H9 (cell line): ENCODE data around the gene CPB1. TPM values are rescaled to one million over a fixed set of nuclear protein-coding genes. Genes with fewer than 3 reads are reported as not detected.

Source experiments
- DNase-seq: peaks from one replicate; pipeline ENCODE4 v3.0.0-alpha.2; 2017
- H2AFZ ChIP-seq: one replicate; pipeline ENCODE4 v1.6.1; 2013; ENCODE audit warnings: mild to moderate bottlenecking, low read length, control low read depth, moderate library complexity
- H2AK5ac ChIP-seq: 2 replicates; pipeline ENCODE4 v1.6.1; 2013; ENCODE audit warnings: low read length, control low read depth, mixed read lengths; ENCODE audit not compliant: insufficient read length
- H2BK120ac ChIP-seq: one replicate; pipeline ENCODE4 v1.6.1; 2013; ENCODE audit warnings: low read depth, mild to moderate bottlenecking, low read length, control low read depth, inconsistent platforms; ENCODE audit not compliant: poor library complexity, severe bottlenecking
- H2BK12ac ChIP-seq: 2 replicates; pipeline ENCODE4 v1.6.1; 2013; ENCODE audit warnings: low read length, control low read depth, mixed read lengths, low read depth; ENCODE audit not compliant: insufficient read length
- H2BK15ac ChIP-seq: 2 replicates; pipeline ENCODE4 v1.6.1; 2013; ENCODE audit warnings: low read depth, low read length, control low read depth
- H2BK20ac ChIP-seq: one replicate; pipeline ENCODE4 v1.6.1; 2013; ENCODE audit warnings: low read depth, mild to moderate bottlenecking, low read length, control low read depth, inconsistent platforms; ENCODE audit not compliant: poor library complexity, severe bottlenecking
- H2BK5ac ChIP-seq: 2 replicates; pipeline ENCODE4 v1.6.1; 2013; ENCODE audit warnings: low read length, control low read depth, mixed read lengths; ENCODE audit not compliant: insufficient read length
- H3K14ac ChIP-seq: 2 replicates; pipeline ENCODE4 v1.6.1; 2013; ENCODE audit warnings: low read length, control low read depth; ENCODE audit not compliant: insufficient read depth
- H3K18ac ChIP-seq: 2 replicates; pipeline ENCODE4 v1.6.1; 2013; ENCODE audit warnings: low read depth, mild to moderate bottlenecking, mixed read lengths, low read length, control low read depth; ENCODE audit not compliant: insufficient read length
- H3K23ac ChIP-seq: 2 replicates; pipeline ENCODE4 v1.6.1; 2013; ENCODE audit warnings: low read length, control low read depth, mixed read lengths, low read depth; ENCODE audit not compliant: insufficient read length
- H3K23me2 ChIP-seq: 2 replicates; pipeline ENCODE4 v1.6.1; 2013; ENCODE audit warnings: low read depth, mild to moderate bottlenecking, mixed read lengths, low read length, control low read depth; ENCODE audit not compliant: insufficient read length, poor library complexity, severe bottlenecking
- H3K27ac ChIP-seq: 2 replicates; pipeline ENCODE4 v1.5.1; 2013; ENCODE audit warnings: low read length, control low read depth, mixed read lengths, low read depth; ENCODE audit not compliant: insufficient read length
- H3K27me3 ChIP-seq: 2 replicates; pipeline ENCODE4 v1.6.1; 2013; ENCODE audit warnings: low read length, control low read depth, inconsistent platforms; ENCODE audit not compliant: insufficient read depth
- H3K4ac ChIP-seq: 2 replicates; pipeline ENCODE4 v1.6.1; 2013; ENCODE audit warnings: low read depth, mild to moderate bottlenecking, control low read depth, inconsistent platforms, low read length, moderate library complexity
- H3K4me1 ChIP-seq: 2 replicates; pipeline ENCODE4 v1.6.1; 2013; ENCODE audit warnings: low read length, control low read depth, inconsistent platforms; ENCODE audit not compliant: insufficient read depth
- H3K4me2 ChIP-seq: 2 replicates; pipeline ENCODE4 v1.6.1; 2013; ENCODE audit warnings: low read length, control low read depth, mixed read lengths; ENCODE audit not compliant: insufficient read length, insufficient read depth
- H3K56ac ChIP-seq: 2 replicates; pipeline ENCODE4 v1.6.1; 2013; ENCODE audit warnings: low read depth, mild to moderate bottlenecking, mixed read lengths, low read length, control low read depth; ENCODE audit not compliant: insufficient read length
- H3K79me1 ChIP-seq: 2 replicates; pipeline ENCODE4 v1.6.1; 2013; ENCODE audit warnings: low read depth, mild to moderate bottlenecking, moderate library complexity, low read length, control low read depth, inconsistent platforms; ENCODE audit not compliant: insufficient read depth, poor library complexity, severe bottlenecking
- H3K79me2 ChIP-seq: 2 replicates; pipeline ENCODE4 v1.6.1; 2013; ENCODE audit warnings: low read length, control low read depth, inconsistent platforms; ENCODE audit not compliant: insufficient read depth
- H3K9ac ChIP-seq: 2 replicates; pipeline ENCODE4 v1.6.1; 2013; ENCODE audit warnings: low read length, control low read depth, mixed read lengths; ENCODE audit not compliant: insufficient read length; ENCODE audit errors: extremely low read depth
- H3K9me3 ChIP-seq: one replicate; pipeline ENCODE4 v1.6.1; 2013; ENCODE audit warnings: low read depth, low read length, inconsistent platforms; ENCODE audit not compliant: control insufficient read depth
- H3T11ph ChIP-seq: one replicate; pipeline ENCODE4 v1.6.1; 2013; ENCODE audit warnings: mild to moderate bottlenecking, low read length, control low read depth, inconsistent platforms
- H4K20me1 ChIP-seq: one replicate; pipeline ENCODE4 v1.6.1; 2013; ENCODE audit not compliant: control insufficient read depth, insufficient read length, insufficient read depth
- H4K5ac ChIP-seq: 2 replicates; pipeline ENCODE4 v1.6.1; 2013; ENCODE audit warnings: low read depth, mild to moderate bottlenecking, mixed read lengths, low read length, control low read depth; ENCODE audit not compliant: insufficient read length
- H4K8ac ChIP-seq: replicated peaks from 2 replicates; pipeline ENCODE4 v1.6.1; 2013; ENCODE audit warnings: low read length, control low read depth, mixed read lengths, low read depth; ENCODE audit not compliant: insufficient read length
- H4K91ac ChIP-seq: 2 replicates; pipeline ENCODE4 v1.6.1; 2013; ENCODE audit warnings: low read depth, mild to moderate bottlenecking, moderate library complexity, mixed read lengths, low read length, control low read depth; ENCODE audit not compliant: insufficient read length
- H3K27ac Mint-ChIP-seq, 3 experiments: 2 replicates in 2 of 3; 3 replicates in 1 of 3; pipeline ENCODE4 v1.8.0; 2020 to 2021; ENCODE audit warnings: mixed read lengths in 3 of 3, mild to moderate bottlenecking in 1 of 3, moderate library complexity in 1 of 3
- H3K27me3 Mint-ChIP-seq: 2 replicates; pipeline ENCODE4 v1.8.0; 2021; ENCODE audit warnings: low read depth, mild to moderate bottlenecking, moderate library complexity, mixed read lengths
- H3K36me3 Mint-ChIP-seq, 3 experiments: 2 replicates in 2 of 3; 3 replicates in 1 of 3; pipeline ENCODE4 v1.8.0; 2020 to 2021; ENCODE audit warnings: low read depth in 3 of 3, mixed read lengths in 3 of 3; ENCODE audit not compliant: insufficient read depth in 1 of 3
- H3K4me1 Mint-ChIP-seq, 2 experiments: 2 replicates each; pipeline ENCODE4 v1.8.0; 2020; ENCODE audit warnings: mixed read lengths in 2 of 2
- H3K4me3 Mint-ChIP-seq, 2 experiments: 2 replicates in 1 of 2; 3 replicates in 1 of 2; pipeline ENCODE4 v1.8.0; 2020 to 2021; ENCODE audit warnings: mild to moderate bottlenecking in 2 of 2, mixed read lengths in 2 of 2, moderate library complexity in 1 of 2
- H3K9me3 Mint-ChIP-seq, 2 experiments: 2 replicates in 1 of 2; 3 replicates in 1 of 2; pipeline ENCODE4 v1.8.0; 2020; ENCODE audit warnings: mild to moderate bottlenecking in 2 of 2, mixed read lengths in 2 of 2, moderate library complexity in 1 of 2
- WGBS: extraction: QIAGEN DNeasy Blood & Tissue Kit; methylation state at CpG from one replicate; pipeline ENCODE4 v1.1.7; 2013; ENCODE audit warnings: missing lambda C conversion rate, low lambda C conversion rate, mixed read lengths; ENCODE audit not compliant: insufficient read length; ENCODE audit errors: extremely low coverage; 5-methylcytosine and 5-hydroxymethylcytosine counted together
- total RNA-seq: library from RNA; stranded (reverse); gene quantifications from 2 replicates; pipeline ENCODE4 v1.2.1, GENCODE V29; 2021
- TF ChIP-seq, protein P1 (sequence below): fragments of 200-600 bp; sonication (generic); conservative IDR thresholded peaks from 3 replicates; pipeline ENCODE4 v1.8.0; 2021; ENCODE audit warnings: antibody characterized with exemption, mild to moderate bottlenecking

Gene CPB1
- total RNA-seq, 1 experiment from 2014 or later, result not detected

DNA sequence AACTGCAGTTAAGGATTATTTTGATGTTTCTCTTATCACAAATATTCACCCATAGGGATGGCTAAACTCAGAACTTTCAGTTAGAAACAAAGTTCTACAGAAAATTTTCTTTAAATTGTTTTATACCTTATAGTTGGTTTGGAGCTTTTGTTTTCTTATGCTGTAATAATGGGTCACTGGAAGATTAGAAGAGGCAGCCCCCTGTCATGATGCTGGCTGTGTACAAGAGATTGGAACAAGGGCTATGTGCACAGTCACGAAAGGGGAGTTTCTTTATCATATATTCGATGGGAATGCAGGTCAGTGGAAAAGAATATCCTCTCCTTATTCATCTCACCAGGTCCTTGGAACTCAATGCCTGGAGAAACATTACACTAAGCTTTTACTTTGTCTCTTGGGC, 25.5 kb downstream of the CPB1 start:
- H2BK20ac ChIP-seq, result no peak overlapping the region
- no peaks in the 10 kb centered on the region for H3K27me3 ChIP-seq
- H3K4ac ChIP-seq, result no peak overlapping the region
- H4K5ac ChIP-seq, result no peak overlapping the region
- no peaks in the 10 kb centered on the region for H3K79me2 ChIP-seq
- no CpG with 5 or more reads among the region's 2 CpGs for WGBS
- H3K14ac ChIP-seq, result no peak overlapping the region
- H2AK5ac ChIP-seq, result no peak overlapping the region
- no peak overlapping the region for H3K4me3 Mint-ChIP-seq
- H3K27ac ChIP-seq, result no peak overlapping the region
- no peak overlapping the region for H2BK15ac ChIP-seq
- no peak overlapping the region for H3K27ac Mint-ChIP-seq
- H3K4me2 ChIP-seq, result no peak overlapping the region
- no peak overlapping the region for H2BK5ac ChIP-seq
- DNase-seq, result no peak
- no peak overlapping the region for H3K56ac ChIP-seq
- H3K79me1 ChIP-seq, result no peaks in the 10 kb centered on the region
- no peak overlapping the region for H4K91ac ChIP-seq
- no peak overlapping the region for H3K18ac ChIP-seq
- no peak overlapping the region for H3T11ph ChIP-seq
- no peak overlapping the region for H4K8ac ChIP-seq
- H3K9ac ChIP-seq, result no peak overlapping the region
- H3K23me2 ChIP-seq, result no peaks in the 10 kb centered on the region
- H3K9me3 Mint-ChIP-seq, result no peaks in the 10 kb centered on the region
- H3K36me3 Mint-ChIP-seq, result no peaks in the 10 kb centered on the region
- no peaks in the 10 kb centered on the region for H4K20me1 ChIP-seq
- no peak overlapping the region for H3K23ac ChIP-seq
- no peaks in the 10 kb centered on the region for H3K27me3 Mint-ChIP-seq
- peaks cover 3% of the 10 kb centered on the region in 2 experiments for H3K4me1 Mint-ChIP-seq
- H3K4me1 ChIP-seq, result no peaks in the 10 kb centered on the region
- H2BK120ac ChIP-seq, result no peak overlapping the region
- TF ChIP-seq, protein P1, sequence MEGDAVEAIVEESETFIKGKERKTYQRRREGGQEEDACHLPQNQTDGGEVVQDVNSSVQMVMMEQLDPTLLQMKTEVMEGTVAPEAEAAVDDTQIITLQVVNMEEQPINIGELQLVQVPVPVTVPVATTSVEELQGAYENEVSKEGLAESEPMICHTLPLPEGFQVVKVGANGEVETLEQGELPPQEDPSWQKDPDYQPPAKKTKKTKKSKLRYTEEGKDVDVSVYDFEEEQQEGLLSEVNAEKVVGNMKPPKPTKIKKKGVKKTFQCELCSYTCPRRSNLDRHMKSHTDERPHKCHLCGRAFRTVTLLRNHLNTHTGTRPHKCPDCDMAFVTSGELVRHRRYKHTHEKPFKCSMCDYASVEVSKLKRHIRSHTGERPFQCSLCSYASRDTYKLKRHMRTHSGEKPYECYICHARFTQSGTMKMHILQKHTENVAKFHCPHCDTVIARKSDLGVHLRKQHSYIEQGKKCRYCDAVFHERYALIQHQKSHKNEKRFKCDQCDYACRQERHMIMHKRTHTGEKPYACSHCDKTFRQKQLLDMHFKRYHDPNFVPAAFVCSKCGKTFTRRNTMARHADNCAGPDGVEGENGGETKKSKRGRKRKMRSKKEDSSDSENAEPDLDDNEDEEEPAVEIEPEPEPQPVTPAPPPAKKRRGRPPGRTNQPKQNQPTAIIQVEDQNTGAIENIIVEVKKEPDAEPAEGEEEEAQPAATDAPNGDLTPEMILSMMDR, result no peak
- H3K9me3 ChIP-seq, result no peaks in the 10 kb centered on the region
- no peak overlapping the region for H2AFZ ChIP-seq
- no peak overlapping the region for H2BK12ac ChIP-seq
